Measurements from ENCODE around the gene PRR20C.
"Not testable (repeated sequence)": the region's sequence is repeated elsewhere in the genome, so short reads cannot be mapped to it uniquely, and the experiment has no call there.

Gene PRR20C

DNA sequence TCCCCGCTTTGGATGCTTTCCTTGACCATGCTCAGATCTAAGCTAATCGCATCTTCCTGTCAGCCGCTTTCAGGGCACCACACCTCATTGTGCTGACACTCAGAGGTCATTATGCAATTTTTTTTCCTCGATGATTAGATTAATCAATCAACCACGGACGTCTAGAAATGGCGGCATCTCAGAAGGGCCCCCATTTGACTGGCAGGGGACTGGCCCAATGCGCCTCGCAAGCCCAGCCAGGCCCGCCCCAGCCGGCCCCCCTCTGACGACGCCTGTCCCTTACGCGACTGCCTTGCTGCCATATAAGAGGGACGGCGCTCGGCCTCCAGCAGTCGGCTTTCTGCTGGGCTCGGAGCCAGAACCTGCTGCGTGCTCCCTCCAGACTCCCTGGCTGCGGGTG lies at the start of gene PRR20C:
Gene PRR20C, plus strand, starts transcription at position 301 of the 400 bp plus-strand sequence. CDS start 387 bp downstream, outside the sequence.
- H3K36me3 ChIP-seq (ENCODE audit: control insufficient read depth in 2 of 2, insufficient read depth in 1 of 2, low read length in 2 of 2); H3K4me1 ChIP-seq (ENCODE audit: control insufficient read depth, insufficient read depth, low read length); H3K9me3 ChIP-seq (ENCODE audit: control insufficient read depth, insufficient read depth, low read depth, low read length); H3K4me3 ChIP-seq (ENCODE audit: low read depth, low read length); CTCF ChIA-PET; H3K27ac ChIP-seq (ENCODE audit: extremely low read depth, low read depth, low read length); POLR2A ChIA-PET: not testable (repeated sequence)

DNA sequence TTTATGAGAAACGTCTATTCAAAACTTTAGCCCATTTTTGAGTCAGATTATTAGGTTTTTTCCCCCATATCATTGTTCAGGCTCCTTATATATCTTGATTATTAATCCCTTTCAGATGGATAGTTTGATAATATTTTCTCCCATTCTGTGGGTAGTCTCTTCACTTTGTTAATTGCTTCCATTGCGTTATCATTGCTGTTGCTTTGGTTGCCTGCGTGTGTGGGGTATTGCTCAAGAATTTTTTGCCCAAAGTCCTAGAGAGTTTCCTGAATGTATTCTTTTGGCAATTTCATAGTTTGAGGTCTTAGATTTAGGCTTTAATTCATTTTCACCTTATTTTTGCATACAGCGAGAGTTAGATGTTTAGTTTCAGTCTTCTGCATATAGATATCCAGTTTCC lies 38.9 kb upstream of the PRR20C start:
- Histone ChIP-seq H3K9me3 (ENCODE audit: control insufficient read depth, insufficient read depth, low read depth, low read length) (no peaks in the 10 kb centered on the region), H3K4me1 (ENCODE audit: control insufficient read depth, insufficient read depth, low read length) (no peaks in the 10 kb centered on the region), H3K4me3 (ENCODE audit: low read depth, low read length) (no peak overlapping the region), H3K27ac (ENCODE audit: extremely low read depth, low read depth, low read length) (no peak overlapping the region), H3K36me3 (ENCODE audit: control insufficient read depth in 2 of 2, insufficient read depth in 1 of 2, low read length in 2 of 2) (no peaks in the 10 kb centered on the region)
- TF ChIP-seq ZNF266 (tag by site-specific recombination; IDR thresholded peaks at IDR 0.05; ENCODE audit: low read depth) (no peak), ZNF623 (tag by site-specific recombination; IDR thresholded peaks at IDR 0.05) (no peak), ZIC2 (tag by site-specific recombination; IDR thresholded peaks at IDR 0.05) (no peak), ZNF138 (tag by site-specific recombination; IDR thresholded peaks at IDR 0.05; ENCODE audit: borderline replicate concordance) (no peak), ZNF558 (tag by site-specific recombination; IDR thresholded peaks at IDR 0.05) (no peak)
- TF ChIP-seq, protein P1, sequence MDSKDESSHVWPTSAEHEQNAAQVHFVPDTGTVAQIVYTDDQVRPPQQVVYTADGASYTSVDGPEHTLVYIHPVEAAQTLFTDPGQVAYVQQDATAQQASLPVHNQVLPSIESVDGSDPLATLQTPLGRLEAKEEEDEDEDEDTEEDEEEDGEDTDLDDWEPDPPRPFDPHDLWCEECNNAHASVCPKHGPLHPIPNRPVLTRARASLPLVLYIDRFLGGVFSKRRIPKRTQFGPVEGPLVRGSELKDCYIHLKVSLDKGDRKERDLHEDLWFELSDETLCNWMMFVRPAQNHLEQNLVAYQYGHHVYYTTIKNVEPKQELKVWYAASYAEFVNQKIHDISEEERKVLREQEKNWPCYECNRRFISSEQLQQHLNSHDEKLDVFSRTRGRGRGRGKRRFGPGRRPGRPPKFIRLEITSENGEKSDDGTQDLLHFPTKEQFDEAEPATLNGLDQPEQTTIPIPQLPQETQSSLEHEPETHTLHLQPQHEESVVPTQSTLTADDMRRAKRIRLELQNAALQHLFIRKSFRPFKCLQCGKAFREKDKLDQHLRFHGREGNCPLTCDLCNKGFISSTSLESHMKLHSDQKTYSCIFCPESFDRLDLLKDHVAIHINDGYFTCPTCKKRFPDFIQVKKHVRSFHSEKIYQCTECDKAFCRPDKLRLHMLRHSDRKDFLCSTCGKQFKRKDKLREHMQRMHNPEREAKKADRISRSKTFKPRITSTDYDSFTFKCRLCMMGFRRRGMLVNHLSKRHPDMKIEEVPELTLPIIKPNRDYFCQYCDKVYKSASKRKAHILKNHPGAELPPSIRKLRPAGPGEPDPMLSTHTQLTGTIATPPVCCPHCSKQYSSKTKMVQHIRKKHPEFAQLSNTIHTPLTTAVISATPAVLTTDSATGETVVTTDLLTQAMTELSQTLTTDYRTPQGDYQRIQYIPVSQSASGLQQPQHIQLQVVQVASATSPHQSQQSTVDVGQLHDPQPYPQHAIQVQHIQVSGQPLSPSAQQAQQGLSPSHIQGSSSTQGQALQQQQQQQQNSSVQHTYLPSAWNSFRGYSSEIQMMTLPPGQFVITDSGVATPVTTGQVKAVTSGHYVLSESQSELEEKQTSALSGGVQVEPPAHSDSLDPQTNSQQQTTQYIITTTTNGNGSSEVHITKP (tag by site-specific recombination; IDR thresholded peaks at IDR 0.05) = no peak
- TF ChIP-seq, protein P2, sequence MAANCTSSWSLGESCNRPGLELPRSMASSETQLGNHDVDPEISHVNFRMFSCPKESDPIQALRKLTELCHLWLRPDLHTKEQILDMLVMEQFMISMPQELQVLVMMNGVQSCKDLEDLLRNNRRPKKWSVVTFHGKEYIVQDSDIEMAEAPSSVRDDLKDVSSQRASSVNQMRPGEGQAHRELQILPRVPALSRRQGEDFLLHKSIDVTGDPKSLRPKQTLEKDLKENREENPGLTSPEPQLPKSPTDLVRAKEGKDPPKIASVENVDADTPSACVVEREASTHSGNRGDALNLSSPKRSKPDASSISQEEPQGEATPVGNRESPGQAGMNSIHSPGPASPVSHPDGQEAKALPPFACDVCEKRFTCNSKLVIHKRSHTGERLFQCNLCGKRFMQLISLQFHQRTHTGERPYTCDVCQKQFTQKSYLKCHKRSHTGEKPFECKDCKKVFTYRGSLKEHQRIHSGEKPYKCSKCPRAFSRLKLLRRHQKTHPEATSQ (tag by site-specific recombination; IDR thresholded peaks at IDR 0.05) = no peak
- ChIA-PET POLR2A (no interaction called here), CTCF (no interaction called here)

DNA sequence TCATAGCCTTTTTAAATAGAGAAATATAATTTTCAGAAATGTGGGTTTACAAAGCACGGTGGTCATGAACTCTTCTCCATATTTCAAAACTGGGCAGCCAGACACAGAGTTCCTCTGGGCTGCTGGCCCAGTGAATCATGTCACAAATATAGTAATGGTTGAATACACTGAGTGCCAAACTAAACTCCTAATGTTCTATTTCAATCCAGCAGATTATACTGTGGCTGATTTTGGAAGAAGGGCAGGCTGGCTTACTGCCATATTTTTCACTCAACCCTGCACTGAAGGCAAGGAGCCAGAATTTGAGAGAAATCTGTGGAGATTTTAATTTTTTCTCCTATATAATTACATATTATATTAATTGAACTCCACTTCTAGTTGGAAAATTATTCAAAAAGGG lies 30.2 kb upstream of the PRR20C start:
- ChIA-PET CTCF (no interaction called here), POLR2A (no interaction called here)
- Histone ChIP-seq H3K27ac (ENCODE audit: extremely low read depth, low read depth, low read length) (no peak overlapping the region), H3K4me3 (ENCODE audit: low read depth, low read length) (no peak overlapping the region), H3K36me3 (ENCODE audit: control insufficient read depth in 2 of 2, insufficient read depth in 1 of 2, low read length in 2 of 2) (no peaks in the 10 kb centered on the region), H3K9me3 (ENCODE audit: control insufficient read depth, insufficient read depth, low read depth, low read length) (no peaks in the 10 kb centered on the region), H3K4me1 (ENCODE audit: control insufficient read depth, insufficient read depth, low read length) (no peaks in the 10 kb centered on the region)
- TF ChIP-seq ZFP37 (tag by site-specific recombination; IDR thresholded peaks at IDR 0.05) (no peak), ZNF623 (tag by site-specific recombination; IDR thresholded peaks at IDR 0.05) (no peak)
- TF ChIP-seq, protein P2 (tag by site-specific recombination; IDR thresholded peaks at IDR 0.05) = no peak

DNA sequence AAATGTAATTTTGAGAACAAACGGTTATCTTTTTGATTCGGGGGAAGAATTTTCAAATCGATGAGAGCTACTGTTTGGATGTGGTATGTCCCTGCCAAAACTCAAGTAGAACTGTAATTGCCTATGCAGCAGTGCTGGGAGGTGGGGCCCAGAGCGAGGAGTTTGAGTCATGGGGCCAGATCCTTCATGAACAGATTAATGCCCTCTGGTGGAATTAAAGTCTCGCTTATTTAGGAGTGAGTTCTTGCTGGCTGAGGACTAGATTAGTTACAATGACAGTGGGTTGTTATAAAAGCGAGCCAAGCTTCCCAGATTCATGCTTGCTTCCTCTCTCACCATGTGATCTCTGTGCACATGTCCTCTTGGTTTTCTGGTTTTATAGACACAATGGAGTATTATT lies 25.0 kb upstream of the PRR20C start:
- Histone ChIP-seq H3K27ac (ENCODE audit: extremely low read depth, low read depth, low read length) (no peak overlapping the region), H3K36me3 (ENCODE audit: control insufficient read depth in 2 of 2, insufficient read depth in 1 of 2, low read length in 2 of 2) (no peaks in the 10 kb centered on the region), H3K4me1 (ENCODE audit: control insufficient read depth, insufficient read depth, low read length) (no peaks in the 10 kb centered on the region), H3K9me3 (ENCODE audit: control insufficient read depth, insufficient read depth, low read depth, low read length) (no peaks in the 10 kb centered on the region), H3K4me3 (ENCODE audit: low read depth, low read length) (no peak overlapping the region)
- CTCF ChIA-PET = no interaction called here
- POLR2A ChIA-PET = no interaction called here
- no peak for TF ChIP-seq ZNF23 (tag by site-specific recombination; IDR thresholded peaks at IDR 0.05; ENCODE audit: borderline replicate concordance)
- TF ChIP-seq HOXA7 (CRISPR knock-in tag; IDR thresholded peaks at IDR 0.05; ENCODE audit: borderline replicate concordance) = no peak
- TF ChIP-seq, protein P3, sequence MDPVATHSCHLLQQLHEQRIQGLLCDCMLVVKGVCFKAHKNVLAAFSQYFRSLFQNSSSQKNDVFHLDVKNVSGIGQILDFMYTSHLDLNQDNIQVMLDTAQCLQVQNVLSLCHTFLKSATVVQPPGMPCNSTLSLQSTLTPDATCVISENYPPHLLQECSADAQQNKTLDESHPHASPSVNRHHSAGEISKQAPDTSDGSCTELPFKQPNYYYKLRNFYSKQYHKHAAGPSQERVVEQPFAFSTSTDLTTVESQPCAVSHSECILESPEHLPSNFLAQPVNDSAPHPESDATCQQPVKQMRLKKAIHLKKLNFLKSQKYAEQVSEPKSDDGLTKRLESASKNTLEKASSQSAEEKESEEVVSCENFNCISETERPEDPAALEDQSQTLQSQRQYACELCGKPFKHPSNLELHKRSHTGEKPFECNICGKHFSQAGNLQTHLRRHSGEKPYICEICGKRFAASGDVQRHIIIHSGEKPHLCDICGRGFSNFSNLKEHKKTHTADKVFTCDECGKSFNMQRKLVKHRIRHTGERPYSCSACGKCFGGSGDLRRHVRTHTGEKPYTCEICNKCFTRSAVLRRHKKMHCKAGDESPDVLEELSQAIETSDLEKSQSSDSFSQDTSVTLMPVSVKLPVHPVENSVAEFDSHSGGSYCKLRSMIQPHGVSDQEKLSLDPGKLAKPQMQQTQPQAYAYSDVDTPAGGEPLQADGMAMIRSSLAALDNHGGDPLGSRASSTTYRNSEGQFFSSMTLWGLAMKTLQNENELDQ (tag by site-specific recombination; IDR thresholded peaks at IDR 0.05; ENCODE audit: low read depth) = no peak
- TF ChIP-seq, protein P4, sequence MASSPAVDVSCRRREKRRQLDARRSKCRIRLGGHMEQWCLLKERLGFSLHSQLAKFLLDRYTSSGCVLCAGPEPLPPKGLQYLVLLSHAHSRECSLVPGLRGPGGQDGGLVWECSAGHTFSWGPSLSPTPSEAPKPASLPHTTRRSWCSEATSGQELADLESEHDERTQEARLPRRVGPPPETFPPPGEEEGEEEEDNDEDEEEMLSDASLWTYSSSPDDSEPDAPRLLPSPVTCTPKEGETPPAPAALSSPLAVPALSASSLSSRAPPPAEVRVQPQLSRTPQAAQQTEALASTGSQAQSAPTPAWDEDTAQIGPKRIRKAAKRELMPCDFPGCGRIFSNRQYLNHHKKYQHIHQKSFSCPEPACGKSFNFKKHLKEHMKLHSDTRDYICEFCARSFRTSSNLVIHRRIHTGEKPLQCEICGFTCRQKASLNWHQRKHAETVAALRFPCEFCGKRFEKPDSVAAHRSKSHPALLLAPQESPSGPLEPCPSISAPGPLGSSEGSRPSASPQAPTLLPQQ (tag by site-specific recombination; IDR thresholded peaks at IDR 0.05) = no peak
- no peak for TF ChIP-seq KLF10 (tag by site-specific recombination; IDR thresholded peaks at IDR 0.05)
- no peak for TF ChIP-seq GLI2 (tag by site-specific recombination; IDR thresholded peaks at IDR 0.05; ENCODE audit: borderline replicate concordance, low read depth)
- no peak for TF ChIP-seq ZEB2 (tag by site-specific recombination; IDR thresholded peaks at IDR 0.05)
- TF ChIP-seq MZF1 (tag by site-specific recombination; IDR thresholded peaks at IDR 0.05; ENCODE audit: borderline replicate concordance) = no peak
